NCI-H748 (cell line): Measurements from ENCODE around the gene ZFYVE28.
"Not testable (repeated sequence)": the region's sequence is repeated elsewhere in the genome, so short reads cannot be mapped to it uniquely, and the experiment has no call there.

Experiments
- DNase-seq: peaks from one replicate; lab custom pipeline; 2025; ENCODE audit not compliant: unreplicated experiment; lab: John Stamatoyannopoulos, UW

The ZFYVE28 gene

GRCh38 chr4:2417765-2418649 is at the start of gene ZFYVE28:
TSS of gene ZFYVE28 (minus strand) at chr4:2418645. CDS start at chr4:2418323, 322 bp downstream.
- DNase-seq, result peak; percentile 9

DNA sequence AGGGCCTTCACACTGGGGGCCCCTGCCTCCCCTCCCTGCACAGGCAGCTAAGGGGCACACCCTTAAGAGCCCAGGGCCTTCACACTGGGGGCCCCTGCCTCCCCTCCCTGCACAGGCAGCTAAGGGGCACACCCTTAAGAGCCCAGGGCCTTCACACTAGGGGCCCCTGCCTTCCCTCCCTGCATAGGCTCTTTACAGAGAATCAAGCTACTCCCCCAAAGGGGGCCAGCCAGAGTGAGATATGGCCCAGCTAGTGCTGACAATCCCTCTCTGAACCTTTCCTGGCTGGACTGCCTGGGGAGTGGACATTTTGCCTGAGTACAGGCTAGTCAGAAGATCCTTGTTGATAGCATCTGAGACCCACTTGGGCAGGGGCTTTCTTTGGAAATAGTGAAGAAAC is 47.1 kb upstream of the ZFYVE28 start:
- DNase-seq, result not testable (repeated sequence)

DNA sequence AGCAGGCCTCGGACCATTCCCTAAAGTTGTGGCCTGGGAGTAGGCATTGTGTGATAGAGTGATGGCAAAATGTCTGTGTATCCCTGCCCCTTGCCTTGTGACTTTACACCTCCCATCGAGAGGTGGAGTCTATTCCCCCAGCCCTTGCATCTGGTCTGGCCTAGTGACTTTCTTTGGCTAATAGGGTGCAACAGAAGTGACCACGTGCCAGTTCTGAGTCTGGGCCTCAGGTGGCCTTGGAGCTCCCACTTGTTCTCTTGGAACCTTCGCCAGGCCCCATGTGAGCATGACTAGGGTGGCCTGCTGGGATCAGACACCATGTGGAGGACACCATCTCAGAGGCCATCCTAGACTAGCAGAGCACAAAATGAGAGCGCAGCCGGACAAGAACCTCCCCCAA is 46.6 kb upstream of the ZFYVE28 start:
- DNase-seq, result no peak

DNA sequence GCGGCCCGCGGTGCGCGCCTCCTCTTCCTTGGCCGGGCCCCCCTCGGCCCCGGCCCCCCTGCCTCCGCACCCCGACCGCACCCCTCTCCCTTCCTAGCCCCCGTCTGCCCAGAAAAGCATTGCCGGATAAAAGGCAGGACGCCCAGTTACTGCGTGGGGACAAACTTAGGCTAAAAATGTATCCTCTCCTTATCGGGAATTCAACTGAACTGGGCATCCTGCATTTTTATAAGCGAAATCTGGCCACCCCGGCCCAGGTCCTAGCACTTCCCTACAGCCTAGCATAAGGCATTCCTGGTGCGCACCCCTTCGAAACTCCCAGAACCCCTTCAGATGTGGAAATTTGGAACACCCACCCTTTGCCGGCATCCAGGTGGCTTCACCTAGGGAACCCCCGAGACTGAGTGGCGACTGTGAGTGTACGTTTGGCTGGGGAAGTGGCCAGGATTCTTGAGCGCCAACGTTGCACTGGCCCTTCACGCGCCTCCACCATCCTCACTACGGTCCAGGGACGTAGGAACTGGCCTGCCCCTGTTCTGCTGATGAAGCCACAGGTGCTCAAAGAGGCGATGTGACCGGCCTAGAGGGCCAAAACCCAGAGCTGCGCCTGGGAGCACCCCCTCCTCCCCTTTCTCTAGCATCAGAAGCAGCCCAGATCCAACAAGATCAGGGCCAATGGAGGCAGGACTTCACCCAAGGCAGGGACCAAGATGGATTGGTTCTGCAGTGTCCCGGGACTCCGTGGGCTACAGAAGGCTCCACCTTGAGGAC is 44.7 kb upstream of the ZFYVE28 start:
- DNase-seq, result no peak

DNA sequence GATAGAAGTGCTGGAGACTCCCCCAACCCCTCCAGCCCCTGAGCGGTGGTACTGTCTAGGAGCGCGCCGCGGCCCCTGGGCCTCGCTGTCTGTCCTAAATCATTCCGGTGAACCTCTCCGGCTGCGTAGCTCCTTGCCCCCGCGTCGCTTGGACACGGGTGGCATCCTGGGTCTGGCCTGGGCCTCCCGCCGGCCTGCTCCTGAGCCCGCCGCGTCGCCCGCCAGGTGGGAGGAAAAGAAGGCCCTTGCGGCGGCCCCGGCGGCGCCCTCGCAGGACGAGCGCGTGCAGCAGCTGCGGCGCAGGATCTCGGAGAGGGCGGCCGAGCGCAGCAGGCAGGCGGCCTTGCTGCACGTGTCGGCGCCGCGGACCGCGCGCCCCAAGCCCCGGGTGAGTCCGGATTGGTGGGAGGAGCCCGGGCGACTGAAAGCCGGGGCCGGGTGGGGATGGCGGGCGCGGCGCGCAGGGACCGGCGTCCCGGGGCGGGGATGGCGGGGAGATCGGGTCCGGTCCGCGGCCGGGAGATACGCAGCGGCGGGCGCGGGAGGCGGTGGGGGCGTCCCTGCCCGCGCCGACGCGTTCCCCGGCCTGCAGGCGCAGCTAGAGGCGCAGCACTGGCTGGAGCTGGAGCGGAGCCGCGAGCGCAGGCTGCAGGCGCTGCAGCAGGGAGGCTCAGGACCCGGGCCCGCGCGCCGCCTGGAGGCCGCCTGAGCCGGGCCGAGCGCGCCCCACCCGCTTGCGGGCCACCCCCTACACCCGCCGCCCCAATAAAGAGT is 44.0 kb upstream of the ZFYVE28 start:
- DNase-seq, result peak; percentile 55

DNA sequence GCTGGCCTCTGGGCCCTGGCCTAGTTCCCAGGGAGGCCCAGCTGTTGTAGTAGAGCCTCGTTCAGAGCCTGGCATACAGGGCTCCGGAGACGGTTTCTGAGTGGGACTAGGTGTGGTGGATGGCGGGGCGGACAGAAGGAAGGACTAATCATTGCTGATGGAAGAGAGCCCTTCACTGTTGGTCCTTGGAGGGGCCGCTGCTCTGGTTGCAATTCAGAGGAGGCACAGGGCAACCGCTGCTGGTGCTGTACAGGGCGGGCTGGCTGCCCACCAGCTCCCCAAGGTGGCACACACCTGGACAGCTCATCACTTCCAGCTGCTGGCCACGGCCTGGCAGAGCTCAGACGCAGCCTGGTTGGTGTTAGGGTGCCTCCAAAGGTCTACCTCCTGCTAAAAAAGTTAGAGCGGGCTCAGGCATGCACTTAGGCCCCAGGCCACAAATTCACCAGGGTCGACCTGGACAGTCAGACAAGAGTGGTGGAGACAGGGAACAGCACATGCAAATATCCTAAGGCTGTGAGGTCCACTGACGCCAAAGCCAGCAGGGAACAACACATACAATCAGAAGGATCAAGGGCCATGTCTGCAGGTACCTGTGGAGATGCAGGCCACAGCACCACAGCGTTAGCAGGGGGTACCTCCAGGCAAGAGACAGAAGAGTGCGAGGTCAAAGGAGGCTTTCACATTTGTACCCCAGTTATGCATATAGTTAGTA is 43.0 kb upstream of the ZFYVE28 start:
- DNase-seq, result no peak

GRCh38 chr4:2459589-2460349 is 41.3 kb upstream of the ZFYVE28 start:
- no peak for DNase-seq

DNA sequence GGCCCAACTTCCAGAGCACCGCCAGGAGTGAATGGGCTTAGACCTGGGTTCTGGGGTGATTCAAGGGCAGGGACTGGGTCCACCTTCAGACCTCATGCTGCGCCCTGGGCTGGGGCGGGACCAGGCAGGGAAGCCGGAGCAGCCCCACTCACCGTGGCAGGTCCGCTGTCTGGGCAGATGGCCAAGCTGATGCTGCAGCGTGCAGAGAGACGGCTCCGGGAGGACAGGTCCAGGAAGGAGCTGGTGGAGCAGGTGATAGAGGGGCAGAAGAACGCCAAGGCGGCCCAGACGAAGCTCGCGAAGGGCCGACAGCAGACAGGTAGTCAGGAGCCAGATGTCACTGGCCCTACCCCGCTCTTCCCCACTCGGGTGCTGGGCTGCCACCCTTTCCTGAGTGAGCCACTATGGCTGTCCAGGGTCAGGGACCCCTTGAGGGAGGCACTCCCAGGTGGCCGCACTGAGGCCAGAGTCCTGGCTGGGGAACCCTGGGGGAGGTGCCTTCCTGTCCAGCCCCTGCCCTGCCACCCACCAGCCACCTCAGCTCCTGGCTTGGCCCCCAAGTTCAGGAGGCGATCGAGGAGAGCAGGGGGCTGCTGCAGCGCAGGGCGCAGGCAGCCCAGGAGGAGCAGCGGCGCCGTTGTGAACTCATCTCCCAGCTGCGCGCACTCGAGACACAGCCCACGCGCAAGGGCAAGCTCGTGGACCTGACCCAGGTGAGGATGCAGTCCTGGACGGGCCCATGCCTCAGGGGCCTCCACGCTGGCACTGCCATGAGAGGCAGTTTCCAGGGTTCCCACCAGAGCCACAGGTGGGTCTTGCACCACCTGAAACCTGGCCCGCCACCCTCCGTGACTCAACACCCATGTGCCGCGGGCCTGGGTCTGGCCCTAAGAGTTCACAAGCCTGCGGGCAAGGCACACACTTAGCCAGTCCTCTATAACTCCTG is 40.4 kb upstream of the ZFYVE28 start:
- DNase-seq, result no peak

DNA sequence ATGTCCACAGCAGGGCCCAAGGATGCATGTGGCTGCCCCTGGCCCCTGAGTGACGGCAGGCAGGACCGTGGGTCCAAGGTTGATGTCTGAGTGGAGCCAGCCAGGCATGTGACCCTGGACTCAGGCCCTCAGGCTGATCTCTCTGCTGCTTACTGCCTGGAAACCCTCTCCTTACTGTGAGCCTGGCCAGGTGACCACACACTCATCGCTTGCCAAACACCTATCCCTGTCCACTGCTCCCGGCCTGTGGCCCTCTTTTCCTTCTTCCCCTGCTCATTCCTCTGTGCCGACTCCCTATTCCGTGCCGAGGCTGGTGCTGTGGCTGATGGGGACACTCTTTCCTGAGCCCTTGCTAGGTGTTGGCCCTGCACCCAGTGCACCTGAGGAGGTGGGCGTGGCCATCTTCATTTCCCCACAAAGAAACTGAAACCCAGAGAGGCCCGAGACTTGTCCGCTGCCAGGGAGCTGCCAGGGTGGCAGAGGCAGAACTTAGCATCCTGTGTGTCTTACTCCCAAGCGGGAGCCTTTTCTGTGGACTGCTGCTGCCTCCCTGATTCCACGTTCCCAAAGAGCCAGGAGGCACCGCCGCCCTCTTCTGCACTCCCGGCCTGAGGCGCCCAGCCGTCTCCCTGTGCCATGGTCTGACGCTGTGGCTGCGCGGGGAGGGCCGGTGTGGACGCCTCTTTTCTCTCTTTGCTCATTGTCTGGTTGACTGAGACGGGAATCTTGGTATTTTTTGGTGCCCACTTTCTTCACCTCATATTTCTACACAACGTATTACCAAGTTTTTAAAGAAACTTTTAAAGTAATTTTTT is 39.2 kb upstream of the ZFYVE28 start:
- DNase-seq, result no peak

DNA sequence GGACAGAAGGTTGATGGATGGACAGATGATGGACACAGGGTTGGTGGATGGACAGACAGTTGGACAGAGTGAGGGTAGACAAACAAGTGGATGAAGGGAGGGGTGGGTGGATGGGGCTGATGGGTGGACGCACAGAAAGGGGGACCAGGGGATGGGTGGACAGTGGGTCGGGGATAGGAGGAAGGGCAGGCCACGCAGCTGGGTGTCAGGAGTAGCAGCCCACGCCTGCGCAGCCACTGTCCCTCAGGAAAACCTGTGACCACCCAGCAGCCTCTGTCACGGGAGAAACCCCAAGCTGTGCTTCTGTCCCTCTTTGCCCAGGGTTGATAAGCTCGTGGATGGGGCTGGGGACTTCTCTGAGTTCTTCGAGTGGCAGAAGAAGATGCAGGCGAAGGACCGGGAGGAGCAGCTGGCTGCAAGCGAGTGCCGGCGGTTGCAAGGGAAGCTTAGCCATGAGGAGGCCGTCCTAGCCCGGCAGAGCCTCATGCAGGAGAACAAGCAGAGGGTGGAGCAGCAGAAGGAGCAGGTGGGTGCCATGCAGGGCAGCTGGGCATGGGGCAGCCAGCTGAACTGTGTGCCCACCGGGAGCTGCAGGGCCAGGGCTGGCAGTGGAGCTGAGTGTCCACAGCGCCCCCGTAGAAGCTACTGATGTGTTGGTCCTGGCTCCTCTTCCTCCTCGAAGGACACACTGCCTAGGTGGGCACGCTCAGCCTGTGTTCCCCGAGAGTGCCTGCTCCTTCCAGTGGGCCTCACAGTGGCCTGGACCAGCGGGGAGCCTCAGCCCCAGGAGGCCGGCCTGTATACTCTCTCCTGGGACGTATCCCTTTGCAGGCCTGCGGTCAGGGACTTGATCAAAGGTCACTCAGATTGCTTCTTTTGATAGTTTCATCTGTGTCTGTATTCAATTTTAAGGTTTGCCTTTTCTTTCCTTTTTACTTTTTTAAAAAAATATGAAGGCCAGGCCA is 33.7 kb upstream of the ZFYVE28 start:
- no peak for DNase-seq

DNA sequence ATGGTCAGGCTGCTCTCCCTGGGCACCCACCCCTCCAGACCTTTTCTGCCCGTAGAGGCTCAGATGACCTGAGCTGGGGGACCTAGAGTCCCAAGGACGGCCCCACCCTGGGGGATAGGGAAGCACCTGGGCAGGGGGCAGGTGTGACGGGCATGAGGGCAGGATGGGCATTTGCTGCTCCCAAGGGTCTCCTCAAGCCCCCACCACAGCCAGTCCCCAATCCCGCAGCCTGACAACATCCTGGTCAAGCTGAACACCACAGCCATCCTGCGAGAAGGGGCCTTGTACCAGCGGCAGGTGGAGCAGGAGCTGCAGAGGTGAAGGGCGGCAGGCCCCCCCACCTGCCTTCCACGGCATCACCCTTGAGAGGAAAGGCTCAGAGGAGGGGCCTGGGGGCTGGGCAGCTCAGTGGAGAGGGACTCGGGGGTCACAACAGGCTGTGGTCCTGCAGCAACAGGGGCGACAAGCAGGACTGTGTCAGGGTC is 32.6 kb upstream of the ZFYVE28 start:
- no peak for DNase-seq

DNA sequence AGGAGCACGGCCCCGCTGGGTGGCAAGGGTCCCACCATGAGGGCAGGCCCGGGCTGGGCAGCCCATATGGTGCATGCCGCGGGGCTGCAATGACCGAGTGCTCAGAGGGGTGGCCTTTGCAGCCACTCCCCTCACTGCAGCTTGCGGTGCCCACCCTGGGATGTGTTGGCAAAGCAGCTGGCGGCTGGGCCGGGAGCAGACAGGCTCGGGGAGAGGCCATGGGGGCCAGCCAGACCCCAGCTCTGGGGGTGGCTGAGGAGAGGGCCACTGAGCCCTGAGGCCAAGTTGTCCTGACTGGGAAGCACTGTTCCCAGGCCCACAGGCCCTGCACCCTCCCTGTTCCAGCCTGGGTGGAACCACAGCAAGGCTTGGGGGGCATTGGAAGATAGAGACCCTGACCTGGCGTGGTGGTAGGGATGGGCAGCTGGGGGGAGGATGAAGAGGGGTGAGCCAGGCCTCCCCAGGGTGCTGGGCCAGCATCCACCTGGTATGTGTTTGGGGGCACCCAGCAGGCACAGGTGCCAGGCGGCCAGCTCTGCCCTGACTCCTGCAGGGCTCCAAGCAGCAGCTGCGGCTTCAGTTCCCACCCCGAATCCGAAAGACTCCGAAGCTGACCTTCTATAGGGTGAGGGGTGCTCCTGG is 32.1 kb upstream of the ZFYVE28 start:
- no peak for DNase-seq

GRCh38 chr4:2449511-2450392 is 31.3 kb upstream of the ZFYVE28 start:
- no peak for DNase-seq

DNA sequence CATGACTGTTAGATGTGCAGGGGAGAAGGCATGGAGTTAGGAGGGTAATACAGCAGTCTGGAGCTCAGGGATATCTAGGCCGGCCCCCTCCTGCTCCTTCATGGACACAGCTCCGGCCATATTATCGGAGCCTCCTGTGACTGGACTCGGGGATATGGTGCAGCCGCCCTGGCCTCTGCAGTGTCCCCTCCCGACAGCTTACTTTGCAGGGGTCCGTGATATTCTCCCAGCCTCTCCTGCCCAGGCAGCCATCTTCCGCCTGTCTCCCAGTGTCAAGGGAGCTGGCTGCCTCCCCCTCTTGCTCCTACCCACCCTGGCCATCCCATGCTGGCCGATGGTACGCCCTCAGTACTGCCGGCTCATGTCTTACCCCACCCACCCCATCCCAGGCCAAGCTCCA is 30.6 kb upstream of the ZFYVE28 start:
- DNase-seq, result no peak

- DNase-seq, result no peak
Measured at GRCh38 chr4:2448589-2448988, 30.1 kb upstream of the ZFYVE28 start.
